IMR-90 (cell line): Measurements from ENCODE around the gene RGPD5.
"Not testable (repeated sequence)": the region's sequence is repeated elsewhere in the genome, so short reads cannot be mapped to it uniquely, and the experiment has no call there.

Source experiments
- BHLHE40 ChIP-seq: fragments of 150-350 bp; IDR thresholded peaks from 2 replicates; pipeline ENCODE4 v1.6.1; 2016; ENCODE audit warnings: mild to moderate bottlenecking, low read depth, low read length
- CEBPB ChIP-seq: IDR thresholded peaks from 2 replicates; pipeline ENCODE4 v1.6.1; 2012; ENCODE audit warnings: low read depth, low read length, improper control_type of control experiment
- CTCF ChIP-seq: conservative IDR thresholded peaks from 2 replicates; pipeline ENCODE4 v1.5.1; 2012; ENCODE audit warnings: mild to moderate bottlenecking, low read depth, low read length, improper control_type of control experiment
- MXI1 ChIP-seq: IDR thresholded peaks from 2 replicates; pipeline ENCODE4 v1.6.1; 2012; ENCODE audit warnings: low read depth, mild to moderate bottlenecking, low read length, moderate library complexity, borderline replicate concordance
- NFE2L2 ChIP-seq: fragments of 150-350 bp; IDR thresholded peaks from 2 replicates; pipeline ENCODE4 v1.6.1; 2016; ENCODE audit warnings: low read depth, mild to moderate bottlenecking, low read length
- POLR2A ChIP-seq: IDR thresholded peaks from 2 replicates; pipeline ENCODE4 v1.6.1; 2012; ENCODE audit warnings: mild to moderate bottlenecking, low read depth, low read length
- RAD21 ChIP-seq: IDR thresholded peaks from 2 replicates; pipeline ENCODE4 v1.6.1; 2012; ENCODE audit warnings: low read length, improper control_type of control experiment
- SMC3 ChIP-seq: fragments of 150-350 bp; IDR thresholded peaks from 2 replicates; pipeline ENCODE4 v1.6.1; 2016; ENCODE audit warnings: low read depth, mild to moderate bottlenecking, antibody characterized with exemption, low read length, moderate library complexity
- TF ChIP-seq, protein P1 (sequence below): fragments of 150-350 bp; IDR thresholded peaks from 2 replicates; pipeline ENCODE4 v1.6.1; 2017; ENCODE audit warnings: mild to moderate bottlenecking, antibody characterized with exemption, low read length, low read depth

- TF ChIP-seq POLR2A, CTCF, NFE2L2, SMC3, RAD21, MXI1, BHLHE40, CEBPB: not testable (repeated sequence)
- TF ChIP-seq, protein P1, sequence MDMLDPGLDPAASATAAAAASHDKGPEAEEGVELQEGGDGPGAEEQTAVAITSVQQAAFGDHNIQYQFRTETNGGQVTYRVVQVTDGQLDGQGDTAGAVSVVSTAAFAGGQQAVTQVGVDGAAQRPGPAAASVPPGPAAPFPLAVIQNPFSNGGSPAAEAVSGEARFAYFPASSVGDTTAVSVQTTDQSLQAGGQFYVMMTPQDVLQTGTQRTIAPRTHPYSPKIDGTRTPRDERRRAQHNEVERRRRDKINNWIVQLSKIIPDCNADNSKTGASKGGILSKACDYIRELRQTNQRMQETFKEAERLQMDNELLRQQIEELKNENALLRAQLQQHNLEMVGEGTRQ = not testable (repeated sequence)
Observed at GRCh38 chr2:109791530-109792279, 2.4 kb upstream of the RGPD5 start.
